GM19099 (cell line): Measurements from ENCODE around the gene ZBTB7A.

Source experiments
- POLR2A ChIP-seq: IDR thresholded peaks from 3 replicates; pipeline ENCODE4 v1.6.1; 2011; ENCODE audit warnings: low read depth; ENCODE audit not compliant: insufficient read length; ENCODE audit errors: extremely low read depth

The ZBTB7A gene

GRCh38 chr19:4012975-4013634 is 53.6 kb downstream of the ZBTB7A start:
- TF ChIP-seq POLR2A: no peak

GRCh38 chr19:4012092-4012974 is 54.4 kb downstream of the ZBTB7A start:
- no peak for TF ChIP-seq POLR2A

- no peak for TF ChIP-seq POLR2A
Observed at GRCh38 chr19:4010808-4011110, 55.9 kb downstream of the ZBTB7A start.

DNA sequence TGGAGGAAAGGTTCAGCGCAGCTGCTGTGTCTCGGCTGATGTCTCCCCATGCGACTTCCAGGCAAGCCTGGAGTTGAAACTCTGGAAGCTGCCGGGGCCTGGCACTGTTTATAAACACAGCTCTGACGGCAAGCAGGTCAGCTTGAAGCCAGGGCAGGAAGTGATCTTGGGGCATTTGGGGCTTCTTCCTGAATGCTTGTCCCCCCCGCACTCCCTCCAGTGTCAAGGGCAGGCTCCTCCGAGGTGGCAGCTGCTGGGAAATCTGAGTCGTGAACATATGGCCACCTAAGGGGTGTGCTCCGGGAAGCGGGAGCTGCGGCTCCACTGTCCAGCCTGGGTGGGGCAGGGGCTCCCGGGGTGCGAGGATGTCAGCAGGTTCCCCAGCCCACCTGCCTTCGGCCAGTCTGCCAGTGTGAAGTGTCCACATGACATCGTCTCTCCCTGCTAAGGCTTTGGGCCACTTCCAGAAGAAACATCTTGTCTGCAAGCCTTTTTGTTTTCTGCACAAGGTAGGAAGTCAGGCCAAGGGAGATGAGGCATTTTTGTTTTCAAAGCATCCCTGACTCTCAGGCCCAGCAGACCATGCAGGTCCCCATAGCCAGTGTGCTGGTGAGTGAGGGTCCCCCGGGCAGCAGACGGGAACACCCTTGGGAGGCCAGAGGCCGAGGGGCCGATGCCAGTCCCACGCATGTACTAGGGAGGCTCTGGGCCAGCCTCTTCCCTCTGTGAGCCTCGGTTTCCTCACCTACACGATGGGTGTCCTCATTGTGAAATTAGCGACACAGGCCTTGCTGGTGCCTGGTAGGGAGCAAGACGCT is 56.5 kb downstream of the ZBTB7A start:
- no peak for TF ChIP-seq POLR2A

DNA sequence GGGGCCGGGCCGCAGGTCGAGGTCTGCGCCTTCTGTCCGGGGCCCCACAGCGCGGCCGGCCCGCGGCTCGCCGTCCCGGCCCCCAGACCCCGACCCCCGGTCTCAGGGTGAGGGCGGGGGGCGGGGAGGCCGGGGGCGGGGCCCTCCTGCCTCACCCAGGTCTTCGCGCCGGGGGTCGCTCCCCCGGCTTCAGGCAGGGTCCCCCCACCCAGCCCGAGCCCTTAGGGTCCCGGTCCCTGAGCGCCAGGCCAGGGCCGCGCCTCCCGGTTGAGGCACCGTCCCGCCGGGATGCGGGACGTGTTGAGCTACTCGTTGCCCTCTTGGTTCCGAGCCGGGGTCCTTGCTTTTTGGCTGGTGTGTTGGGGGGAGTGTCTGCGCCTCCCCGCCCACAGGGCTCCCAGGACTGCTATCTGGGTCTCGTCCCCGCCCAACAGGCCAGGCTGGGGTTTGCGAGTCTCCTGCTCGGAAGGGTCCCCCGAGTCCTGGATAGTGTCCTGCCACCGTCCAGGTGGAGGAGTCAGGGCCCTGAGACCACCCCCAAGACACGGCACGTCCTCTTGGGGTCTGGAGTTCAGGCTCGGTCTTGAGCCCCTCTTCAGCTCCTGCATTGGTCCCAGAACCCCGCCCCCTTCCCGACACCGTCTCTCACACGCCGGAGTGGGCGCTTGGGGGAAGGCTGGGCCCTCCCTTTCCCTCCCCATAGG is 58.7 kb downstream of the ZBTB7A start:
- TF ChIP-seq POLR2A: no peak

GRCh38 chr19:4007021-4007835 is 59.5 kb downstream of the ZBTB7A start, which contains the start of gene PIAS4:
TSS of gene PIAS4 (plus strand) at chr19:4007736. CDS start at chr19:4007761, 25 bp downstream.
- peak; percentile 71 for TF ChIP-seq POLR2A

DNA sequence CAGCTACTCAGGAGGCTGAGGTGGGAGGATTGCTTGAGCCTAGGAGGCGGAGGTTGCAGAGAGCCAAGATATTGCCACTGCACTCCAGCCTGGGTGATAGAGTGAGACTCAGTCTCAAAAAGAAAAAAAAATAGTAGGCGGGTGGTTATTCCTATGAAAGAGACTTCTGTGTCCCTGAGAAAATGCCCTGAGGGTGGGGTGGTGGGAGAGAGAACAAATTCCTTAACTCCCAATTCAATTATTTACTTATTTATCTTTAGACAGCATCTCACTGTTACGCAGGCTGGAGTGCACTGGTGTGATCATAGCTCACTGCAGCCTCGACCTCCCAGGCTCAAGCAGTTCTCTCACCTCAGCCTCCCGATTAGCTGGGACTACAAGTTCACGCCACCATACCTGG is 71.1 kb downstream of the ZBTB7A start:
- TF ChIP-seq POLR2A: no peak
